A172 (cell line): ENCODE results near the gene ACTN4. TPM values are rescaled to one million over a fixed set of nuclear protein-coding genes. Genes with fewer than 3 reads are reported as not detected.

Source experiments
- DNase-seq: peaks from one replicate; pipeline ENCODE4 v3.0.0-alpha.2; 2015; ENCODE audit warnings: low spot score
- total RNA-seq: library from RNA; depleted of rRNA; stranded (reverse); fragments of >200 nt; shearing (Covaris generic); gene quantifications from 2 replicates; pipeline ENCODE4 v1.2.3, GENCODE V29; 2014

ACTN4 gene
- total RNA-seq, 1 experiment from 2014 or later: 493 TPM

- no peak for DNase-seq
These were observed 11.7 kb upstream of the ACTN4 start for GRCh38 chr19:38635483-38636399.

- DNase-seq: no peak
These were observed 9.0 kb upstream of the ACTN4 start for GRCh38 chr19:38638461-38638860.

GRCh38 chr19:38639679-38640078, 7.8 kb upstream of the ACTN4 start:
- DNase-seq: no peak

GRCh38 chr19:38640368-38640767, 7.1 kb upstream of the ACTN4 start:
- DNase-seq: no peak

GRCh38 chr19:38642176-38642575, 5.3 kb upstream of the ACTN4 start:
- DNase-seq: no peak

- DNase-seq: no peak
These were observed 2.7 kb upstream of the ACTN4 start for GRCh38 chr19:38644719-38645118.

- DNase-seq: no peak
These were observed 718 bp downstream of the ACTN4 start for GRCh38 chr19:38647966-38648768.

- peak; percentile 50 for DNase-seq
These were observed 1.4 kb downstream of the ACTN4 start for GRCh38 chr19:38648769-38649304.

GRCh38 chr19:38649305-38650171, 2.1 kb downstream of the ACTN4 start:
- DNase-seq: peak; percentile 84

- DNase-seq: no peak
These were observed 2.8 kb downstream of the ACTN4 start for GRCh38 chr19:38650172-38650775.

GRCh38 chr19:38650911-38651584, 3.6 kb downstream of the ACTN4 start:
- DNase-seq: peak; percentile 65

GRCh38 chr19:38653028-38653571, 5.7 kb downstream of the ACTN4 start:
- DNase-seq: no peak

- peak; percentile 70 for DNase-seq
These were observed 7.2 kb downstream of the ACTN4 start for GRCh38 chr19:38654628-38655055.

- DNase-seq: no peak
These were observed 7.8 kb downstream of the ACTN4 start for GRCh38 chr19:38655148-38655824.

- DNase-seq: no peak
These were observed 8.9 kb downstream of the ACTN4 start for GRCh38 chr19:38656171-38656981.

- DNase-seq: peak; percentile 83
These were observed 10.3 kb downstream of the ACTN4 start for GRCh38 chr19:38657633-38658222.

GRCh38 chr19:38658462-38659306, 11.2 kb downstream of the ACTN4 start:
- DNase-seq: peak; percentile 99
